T-helper 17 cell (primary cell): ENCODE data around the gene TMEM120B. TPM values are rescaled to one million over a fixed set of nuclear protein-coding genes. Genes with fewer than 3 reads are reported as not detected.

Experiments
- ATAC-seq: fragments of 150-1000 bp; cut with Tn5 transposase; 2 replicates; pipeline ENCODE4 v1.10.0; 2021; ENCODE audit warnings: mild to moderate bottlenecking, moderate library complexity
- DNase-seq, 3 donors: peaks; one replicate each; pipeline versions ENCODE4 v3.0.0 to v3.0.0-alpha.2; 2020 to 2021
- H3K9me3 ChIP-seq: one replicate; pipeline ENCODE4 v1.7.0; 2013; ENCODE audit warnings: low read length, mild to moderate bottlenecking; ENCODE audit not compliant: control insufficient read depth, poor library complexity, severe bottlenecking
- H3K27ac Mint-ChIP-seq: one replicate; pipeline ENCODE4 v1.8.0; 2022; ENCODE audit warnings: mild to moderate bottlenecking, moderate library complexity, mixed read lengths
- H3K27me3 Mint-ChIP-seq: one replicate; pipeline ENCODE4 v1.8.0; 2022; ENCODE audit warnings: mixed read lengths
- H3K36me3 Mint-ChIP-seq: one replicate; pipeline ENCODE4 v1.8.0; 2022; ENCODE audit warnings: low read depth, mixed read lengths
- H3K4me1 Mint-ChIP-seq: one replicate; pipeline ENCODE4 v1.8.0; 2022; ENCODE audit warnings: mild to moderate bottlenecking, mixed read lengths
- H3K4me3 Mint-ChIP-seq: one replicate; pipeline ENCODE4 v1.8.0; 2022; ENCODE audit warnings: mild to moderate bottlenecking, moderate library complexity, mixed read lengths
- total RNA-seq, 4 donors: library from RNA in 2 of 4; stranded (reverse) in 2 of 4; gene quantifications; one replicate each; pipeline ENCODE4 v1.2.3 and lab custom pipeline; 2022 to 2026

Gene TMEM120B
- total RNA-seq, 2 donors from 2014 or later, result 6.9 to 7.0 TPM

- H3K9me3 ChIP-seq, result no peaks in the 10 kb centered on the region
- no peak for DNase-seq
- Mint-ChIP-seq H3K4me3 (no peak overlapping the region), H3K36me3 (no peaks in the 10 kb centered on the region), H3K27me3 (no peaks in the 10 kb centered on the region), H3K27ac (no peak overlapping the region), H3K4me1 (no peaks in the 10 kb centered on the region)
- no peak for ATAC-seq
Observed at GRCh38 chr12:121762269-121762668, 49.7 kb downstream of the TMEM120B start.

- no peaks in the 10 kb centered on the region for H3K27me3 Mint-ChIP-seq
- no peaks in the 10 kb centered on the region for H3K9me3 ChIP-seq
- H3K27ac Mint-ChIP-seq, result no peak overlapping the region
- no peak overlapping the region for H3K4me3 Mint-ChIP-seq
- H3K36me3 Mint-ChIP-seq, result no peaks in the 10 kb centered on the region
- DNase-seq, result no peak
- H3K4me1 Mint-ChIP-seq, result no peaks in the 10 kb centered on the region
- ATAC-seq, result no peak
Observed at GRCh38 chr12:121764808-121765207, 52.3 kb downstream of the TMEM120B start.

GRCh38 chr12:121765573-121765972 is 53.0 kb downstream of the TMEM120B start:
- Mint-ChIP-seq H3K27ac (no peak overlapping the region), H3K27me3 (no peaks in the 10 kb centered on the region), H3K36me3 (no peaks in the 10 kb centered on the region), H3K4me1 (no peaks in the 10 kb centered on the region), H3K4me3 (no peak overlapping the region)
- ATAC-seq, result no peak
- no peak for DNase-seq
- H3K9me3 ChIP-seq, result no peaks in the 10 kb centered on the region

GRCh38 chr12:121766290-121767039 is 53.9 kb downstream of the TMEM120B start:
- no peaks in the 10 kb centered on the region for H3K9me3 ChIP-seq
- Mint-ChIP-seq H3K36me3 (no peaks in the 10 kb centered on the region), H3K27ac (no peak overlapping the region), H3K4me3 (no peak overlapping the region), H3K27me3 (no peaks in the 10 kb centered on the region), H3K4me1 (no peaks in the 10 kb centered on the region)
- no peak for DNase-seq
- no peak for ATAC-seq

GRCh38 chr12:121767525-121768016 is 55.0 kb downstream of the TMEM120B start:
- Mint-ChIP-seq H3K27me3 (no peaks in the 10 kb centered on the region), H3K4me3 (no peak overlapping the region), H3K4me1 (peaks cover 3% of the 10 kb centered on the region), H3K27ac (no peak overlapping the region), H3K36me3 (no peaks in the 10 kb centered on the region)
- DNase-seq, result no peak
- no peak for ATAC-seq
- H3K9me3 ChIP-seq, result no peaks in the 10 kb centered on the region

GRCh38 chr12:121769297-121769830 is 56.8 kb downstream of the TMEM120B start:
- no peaks in the 10 kb centered on the region for H3K36me3 Mint-ChIP-seq
- no peaks in the 10 kb centered on the region for H3K27me3 Mint-ChIP-seq
- no peak overlapping the region for H3K27ac Mint-ChIP-seq
- no peaks in the 10 kb centered on the region for H3K9me3 ChIP-seq
- ATAC-seq (no peak), DNase-seq (no peak)
- peaks cover 9% of the 10 kb centered on the region for H3K4me1 Mint-ChIP-seq
- no peak overlapping the region for H3K4me3 Mint-ChIP-seq

- Mint-ChIP-seq H3K27me3 (no peaks in the 10 kb centered on the region), H3K27ac (no peak overlapping the region), H3K4me1 (peaks cover 9% of the 10 kb centered on the region), H3K36me3 (no peaks in the 10 kb centered on the region), H3K4me3 (no peak overlapping the region)
- no peak for DNase-seq
- no peaks in the 10 kb centered on the region for H3K9me3 ChIP-seq
- ATAC-seq, result no peak
Observed at GRCh38 chr12:121769831-121770301, 57.3 kb downstream of the TMEM120B start.

- Mint-ChIP-seq H3K36me3 (no peaks in the 10 kb centered on the region), H3K27me3 (no peaks in the 10 kb centered on the region), H3K4me3 (no peak overlapping the region), H3K4me1 (peaks cover 9% of the 10 kb centered on the region), H3K27ac (no peak overlapping the region)
- DNase-seq (no peak), ATAC-seq (no peak)
- H3K9me3 ChIP-seq, result no peaks in the 10 kb centered on the region
Observed at GRCh38 chr12:121770388-121770787, 57.8 kb downstream of the TMEM120B start.

- DNase-seq, result no peak
- Mint-ChIP-seq H3K27me3 (no peaks in the 10 kb centered on the region), H3K4me1 (peaks cover 9% of the 10 kb centered on the region), H3K36me3 (no peaks in the 10 kb centered on the region), H3K4me3 (no peak overlapping the region), H3K27ac (no peak overlapping the region)
- no peak for ATAC-seq
- no peaks in the 10 kb centered on the region for H3K9me3 ChIP-seq
Observed at GRCh38 chr12:121770813-121771625, 58.5 kb downstream of the TMEM120B start.

GRCh38 chr12:121773011-121773777 is 60.6 kb downstream of the TMEM120B start:
- H3K36me3 Mint-ChIP-seq, result no peaks in the 10 kb centered on the region
- H3K4me3 Mint-ChIP-seq, result peak overlapping the region; percentile 28
- no peak overlapping the region for H3K27ac Mint-ChIP-seq
- ATAC-seq (peak; percentile 87), DNase-seq (peak; percentile 63 to 70 (median 68))
- no peaks in the 10 kb centered on the region for H3K27me3 Mint-ChIP-seq
- peaks cover 11% of the 10 kb centered on the region for H3K4me1 Mint-ChIP-seq
- H3K9me3 ChIP-seq, result no peaks in the 10 kb centered on the region

GRCh38 chr12:121774968-121775474 is 62.5 kb downstream of the TMEM120B start:
- no peaks in the 10 kb centered on the region for H3K9me3 ChIP-seq
- Mint-ChIP-seq H3K4me1 (peaks cover 14% of the 10 kb centered on the region), H3K27me3 (no peaks in the 10 kb centered on the region), H3K36me3 (no peaks in the 10 kb centered on the region), H3K4me3 (no peak overlapping the region), H3K27ac (no peak overlapping the region)
- no peak for DNase-seq
- ATAC-seq, result no peak

- no peak for DNase-seq
- ATAC-seq, result no peak
- no peaks in the 10 kb centered on the region for H3K36me3 Mint-ChIP-seq
- H3K27me3 Mint-ChIP-seq, result no peaks in the 10 kb centered on the region
- H3K27ac Mint-ChIP-seq, result no peak overlapping the region
- no peak overlapping the region for H3K4me3 Mint-ChIP-seq
- no peaks in the 10 kb centered on the region for H3K9me3 ChIP-seq
- peaks cover 17% of the 10 kb centered on the region for H3K4me1 Mint-ChIP-seq
Observed at GRCh38 chr12:121775501-121775900, 62.9 kb downstream of the TMEM120B start.
